Measurements from ENCODE around the gene UNC5B.

The UNC5B gene

DNA sequence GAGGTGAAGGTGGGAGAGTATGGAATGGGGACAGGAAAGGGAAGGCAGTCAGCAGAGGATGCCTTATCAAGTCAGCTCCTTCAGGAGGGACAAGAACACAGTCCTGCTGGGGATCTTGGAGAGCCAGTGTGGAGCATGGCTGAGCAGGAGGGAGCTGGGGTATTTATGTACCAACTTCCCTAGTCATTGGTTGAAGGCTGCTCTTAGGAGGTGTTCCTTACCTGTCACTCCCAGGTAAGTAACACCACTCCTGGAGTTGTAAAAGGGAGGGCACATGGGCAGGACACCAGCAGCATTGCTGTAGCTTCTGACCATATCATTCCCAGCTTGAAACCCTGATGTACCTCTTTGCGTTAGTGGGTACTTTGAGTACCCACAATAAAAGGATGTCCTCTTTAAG is 136.5 kb downstream of the UNC5B start:
- no peak for DNase-seq

DNA sequence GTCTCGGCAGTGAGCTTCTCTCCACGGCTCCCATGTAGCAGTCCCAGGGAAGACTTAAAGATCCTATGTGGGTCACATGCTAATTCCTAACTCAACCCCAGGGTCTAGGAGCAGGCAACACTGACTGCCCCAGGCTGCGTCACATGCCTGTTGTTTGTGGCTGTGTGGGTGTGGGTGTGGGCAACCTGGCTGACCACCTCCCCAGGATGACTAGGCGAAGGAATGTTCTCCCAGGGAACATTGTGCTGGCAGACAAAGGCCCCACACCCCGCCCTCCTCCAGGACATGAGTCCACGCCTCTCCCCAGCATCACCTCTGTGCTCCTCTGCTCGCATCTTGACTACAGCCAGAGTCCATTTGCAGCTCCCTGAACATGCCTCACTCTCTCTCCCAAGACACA is 137.0 kb downstream of the UNC5B start:
- no peak for DNase-seq

DNA sequence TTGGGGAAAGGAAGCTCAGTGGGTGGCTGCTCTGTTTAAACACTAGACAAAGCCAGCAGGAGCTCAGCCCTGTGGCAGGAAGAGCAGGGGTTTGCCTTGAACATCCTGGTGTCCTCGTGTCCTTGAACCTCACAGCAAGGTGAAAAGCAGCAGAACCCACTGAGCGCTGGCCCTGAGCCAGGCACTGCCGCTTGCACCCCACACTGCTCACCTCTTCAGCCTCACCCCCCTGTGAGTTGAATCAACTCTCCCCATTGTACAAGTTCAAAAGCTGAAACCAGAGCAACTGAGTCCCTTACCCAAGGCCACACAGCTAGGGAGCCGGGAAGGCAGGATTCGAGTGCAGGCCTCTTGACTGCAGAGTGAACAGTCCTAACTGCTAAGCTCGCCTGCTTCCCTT is 138.7 kb downstream of the UNC5B start:
- no peak for DNase-seq

DNA sequence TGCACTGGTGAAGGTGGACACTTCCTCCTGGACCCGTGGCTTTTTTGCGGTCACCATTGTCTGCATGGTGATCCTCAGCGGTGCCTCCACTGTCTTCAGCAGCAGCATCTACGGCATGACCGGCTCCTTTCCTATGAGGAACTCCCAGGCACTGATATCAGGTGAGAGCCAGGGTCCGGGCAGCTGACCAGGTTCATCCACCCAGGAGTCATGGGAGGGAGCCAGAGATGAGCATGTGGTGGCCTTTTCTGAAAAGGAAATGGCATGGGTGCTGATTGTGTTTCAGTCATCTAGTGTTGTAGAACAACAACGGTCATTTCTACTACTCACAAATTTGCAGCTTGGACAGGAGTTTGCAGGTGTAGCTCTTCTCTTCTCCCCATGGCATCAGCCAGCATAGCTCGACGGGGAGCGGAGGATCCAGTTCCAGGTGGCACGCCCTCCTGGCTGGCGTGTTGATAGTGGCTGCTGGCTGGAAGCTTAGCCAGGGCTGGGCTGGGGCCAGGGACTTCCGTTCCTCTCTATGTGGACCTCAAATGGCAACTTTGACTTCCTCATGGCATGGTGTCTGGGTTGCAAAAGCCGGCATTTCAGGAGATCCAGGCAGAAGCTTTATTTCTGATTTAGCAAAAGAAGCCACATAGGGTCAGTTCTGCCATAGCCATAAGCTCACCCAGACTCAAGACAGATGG is 139.4 kb downstream of the UNC5B start:
- no peak for DNase-seq
